GM23338 (cell line): ENCODE data around the gene FAM162B. TPM values are rescaled to one million over a fixed set of nuclear protein-coding genes. Genes with fewer than 3 reads are reported as not detected.

Experiments
- ATAC-seq: fragments of 200-7000 bp; cut with Tn5 transposase; 3 replicates; pipeline ENCODE4 v1.9.1; 2020
- DNase-seq: peaks from one replicate; pipeline ENCODE4 v3.0.0-alpha.2; 2015; ENCODE audit warnings: low spot score
- H2AFZ ChIP-seq: fragments of 200-600 bp; sonication (generic); 2 replicates; pipeline ENCODE4 v1.8.0; 2016; ENCODE audit warnings: antibody characterized with exemption, mild to moderate bottlenecking, moderate library complexity
- H3F3A ChIP-seq: fragments of 200-600 bp; sonication (generic); replicated peaks from 2 replicates; pipeline ENCODE4 v1.8.0; 2017; ENCODE audit warnings: antibody characterized with exemption, mixed run types, low read depth
- H3K27ac ChIP-seq: fragments of 200-600 bp; sonication (generic); 2 replicates; pipeline ENCODE4 v1.6.1; 2016; ENCODE audit warnings: low read depth
- H3K27me3 ChIP-seq: fragments of 200-600 bp; sonication (generic); 2 replicates; pipeline ENCODE4 v1.8.0; 2016; ENCODE audit warnings: mild to moderate bottlenecking, mixed run types, moderate library complexity; ENCODE audit not compliant: insufficient read depth
- H3K36me3 ChIP-seq: fragments of 200-600 bp; sonication (generic); 2 replicates; pipeline ENCODE4 v1.8.0; 2016; ENCODE audit warnings: mild to moderate bottlenecking; ENCODE audit not compliant: insufficient read depth
- H3K4me1 ChIP-seq: fragments of 200-600 bp; sonication (generic); 2 replicates; pipeline ENCODE4 v1.8.0; 2016; ENCODE audit warnings: mild to moderate bottlenecking, moderate library complexity; ENCODE audit not compliant: insufficient read depth
- H3K4me2 ChIP-seq: fragments of 200-600 bp; sonication (generic); 2 replicates; pipeline ENCODE4 v1.7.1; 2017; ENCODE audit warnings: mixed run types
- H3K4me3 ChIP-seq: fragments of 200-600 bp; sonication (generic); 2 replicates; pipeline ENCODE4 v1.6.1; 2016; ENCODE audit warnings: mixed run types
- H3K79me2 ChIP-seq: fragments of 200-600 bp; sonication (generic); replicated peaks from 2 replicates; pipeline ENCODE4 v1.8.0; 2017; ENCODE audit warnings: mild to moderate bottlenecking; ENCODE audit not compliant: insufficient read depth
- H3K9me2 ChIP-seq: fragments of 200-600 bp; sonication (generic); 2 replicates; pipeline ENCODE4 v1.8.0; 2017; ENCODE audit not compliant: insufficient read depth
- H4K20me1 ChIP-seq: fragments of 200-600 bp; sonication (generic); replicated peaks from 2 replicates; pipeline ENCODE4 v1.8.0; 2017; ENCODE audit warnings: mild to moderate bottlenecking; ENCODE audit not compliant: insufficient read depth
- H3K27ac Mint-ChIP-seq: 2 replicates; pipeline ENCODE4 v1.8.0; 2020; ENCODE audit warnings: inconsistent platforms, mild to moderate bottlenecking, moderate library complexity, mixed read lengths
- H3K27me3 Mint-ChIP-seq: 3 replicates; pipeline ENCODE4 v1.8.0; 2022; ENCODE audit warnings: low read depth, mild to moderate bottlenecking, moderate library complexity, mixed read lengths, inconsistent platforms; ENCODE audit not compliant: insufficient read depth, poor library complexity
- H3K36me3 Mint-ChIP-seq: 3 replicates; pipeline ENCODE4 v1.8.0; 2021; ENCODE audit warnings: low read depth, mild to moderate bottlenecking, inconsistent platforms, moderate library complexity, mixed read lengths
- H3K4me1 Mint-ChIP-seq: 3 replicates; pipeline ENCODE4 v1.8.0; 2020; ENCODE audit warnings: mild to moderate bottlenecking, inconsistent platforms, mixed read lengths
- H3K4me3 Mint-ChIP-seq: 3 replicates; pipeline ENCODE4 v1.8.0; 2021; ENCODE audit warnings: moderate library complexity, mild to moderate bottlenecking, inconsistent platforms, mixed read lengths
- H3K9me3 Mint-ChIP-seq: 3 replicates; pipeline ENCODE4 v1.8.0; 2020; ENCODE audit warnings: moderate library complexity, mild to moderate bottlenecking, inconsistent platforms, mixed read lengths
- CREB1 ChIP-seq: fragments of 250-450 bp; sonication (Bioruptor Pico); IDR thresholded peaks from 2 replicates; pipeline ENCODE4 v1.5.0; 2020; ENCODE audit warnings: low read depth, mild to moderate bottlenecking, moderate library complexity
- EZH2 ChIP-seq: fragments of 200-600 bp; sonication (generic); IDR thresholded peaks from one replicate; pipeline ENCODE4 v1.8.0; 2017; ENCODE audit warnings: antibody characterized with exemption, mild to moderate bottlenecking, low read depth; ENCODE audit not compliant: unreplicated experiment
- EZH2phosphoT487 ChIP-seq: fragments of 200-600 bp; sonication (generic); IDR thresholded peaks from one replicate; pipeline ENCODE4 v1.8.1; 2018; ENCODE audit warnings: antibody characterized with exemption; ENCODE audit not compliant: unreplicated experiment
- NANOG ChIP-seq: IDR thresholded peaks from 2 replicates; pipeline ENCODE4 v1.6.1; 2016; ENCODE audit warnings: antibody characterized with exemption, borderline replicate concordance
- REST ChIP-seq: IDR thresholded peaks from one replicate; pipeline ENCODE4 v1.6.1; 2018; ENCODE audit warnings: antibody characterized with exemption; ENCODE audit not compliant: unreplicated experiment
- STAT1 ChIP-seq: IDR thresholded peaks from one replicate; pipeline ENCODE4 v1.6.1; 2016; ENCODE audit warnings: antibody characterized with exemption; ENCODE audit not compliant: unreplicated experiment
- ZNF114 ChIP-seq: fragments of 250-450 bp; sonication (Bioruptor Pico); IDR thresholded peaks from 2 replicates; pipeline ENCODE4 v1.5.0; 2020; ENCODE audit warnings: mild to moderate bottlenecking, moderate library complexity
- ZNF462 ChIP-seq: fragments of 250-450 bp; sonication (Bioruptor Pico); IDR thresholded peaks from 2 replicates; pipeline ENCODE4 v1.5.0; 2020; ENCODE audit warnings: mild to moderate bottlenecking, moderate library complexity
- polyA plus RNA-seq: library from polyadenylated mRNA; unstranded; fragments of >200 nt; fragmentation: Nextera tagmentation; extraction: Ambion mirVana; gene quantifications from 2 replicates; pipeline ENCODE4 v1.2.1, GENCODE V29; 2016
- total RNA-seq: library from RNA; depleted of rRNA; stranded (reverse); fragments of >200 nt; shearing (Covaris generic); gene quantifications from 2 replicates; pipeline ENCODE4 v1.2.3, GENCODE V29; 2014
- TF ChIP-seq, protein P1 (sequence below), 2 experiments: fragments of 200-600 bp in 1 of 2; sonication (generic) in 1 of 2; conservative IDR thresholded peaks; 2 replicates each; pipeline versions ENCODE4 v1.5.1 to v1.6.1; 2016 to 2017; ENCODE audit warnings: antibody characterized with exemption in 2 of 2, low read depth in 2 of 2, mild to moderate bottlenecking in 2 of 2, moderate library complexity in 1 of 2

FAM162B gene
- total and polyA plus RNA-seq, 2 experiments from 2014 or later: 5.9 to 9.3 TPM

GRCh38 chr6:116797585-116797984 is 32.1 kb upstream of the FAM162B start:
- no peak for ATAC-seq
- Histone ChIP-seq H3K27me3 (no peaks in the 10 kb centered on the region), H3K4me3 (no peak overlapping the region), H3K36me3 (no peaks in the 10 kb centered on the region), H3K9me2 (no peaks in the 10 kb centered on the region), H3K4me1 (no peaks in the 10 kb centered on the region), H4K20me1 (no peaks in the 10 kb centered on the region), H3K4me2 (no peak overlapping the region), H3F3A (no peaks in the 10 kb centered on the region), H3K27ac (no peak overlapping the region), H3K79me2 (no peaks in the 10 kb centered on the region), H2AFZ (no peak overlapping the region)
- H3K27me3 Mint-ChIP-seq: no peaks in the 10 kb centered on the region
- no peaks in the 10 kb centered on the region for H3K9me3 Mint-ChIP-seq
- H3K27ac Mint-ChIP-seq: no peak overlapping the region
- TF ChIP-seq EZH2 (no peak), ZNF114 (CRISPR knock-in tag) (no peak), NANOG (no peak), REST (no peak)
- H3K4me3 Mint-ChIP-seq: no peak overlapping the region
- no peaks in the 10 kb centered on the region; the same call in 2 of the 3 replicates for H3K4me1 Mint-ChIP-seq
- DNase-seq: no peak
- H3K36me3 Mint-ChIP-seq: no peaks in the 10 kb centered on the region

GRCh38 chr6:116793224-116793623 is 27.7 kb upstream of the FAM162B start:
- Histone ChIP-seq H3F3A (no peaks in the 10 kb centered on the region), H3K4me1 (no peaks in the 10 kb centered on the region), H3K79me2 (no peaks in the 10 kb centered on the region), H3K27ac (no peak overlapping the region), H3K4me2 (no peak overlapping the region), H3K27me3 (no peaks in the 10 kb centered on the region), H4K20me1 (no peaks in the 10 kb centered on the region), H3K9me2 (no peaks in the 10 kb centered on the region), H3K36me3 (no peaks in the 10 kb centered on the region), H2AFZ (no peak overlapping the region), H3K4me3 (no peak overlapping the region)
- no peaks in the 10 kb centered on the region for H3K9me3 Mint-ChIP-seq
- ATAC-seq (no peak), DNase-seq (no peak)
- no peak overlapping the region for H3K27ac Mint-ChIP-seq
- no peaks in the 10 kb centered on the region for H3K36me3 Mint-ChIP-seq
- H3K4me1 Mint-ChIP-seq: no peaks in the 10 kb centered on the region; the same call in 2 of the 3 replicates
- no peak overlapping the region for H3K4me3 Mint-ChIP-seq
- H3K27me3 Mint-ChIP-seq: no peaks in the 10 kb centered on the region
- TF ChIP-seq, protein P1, sequence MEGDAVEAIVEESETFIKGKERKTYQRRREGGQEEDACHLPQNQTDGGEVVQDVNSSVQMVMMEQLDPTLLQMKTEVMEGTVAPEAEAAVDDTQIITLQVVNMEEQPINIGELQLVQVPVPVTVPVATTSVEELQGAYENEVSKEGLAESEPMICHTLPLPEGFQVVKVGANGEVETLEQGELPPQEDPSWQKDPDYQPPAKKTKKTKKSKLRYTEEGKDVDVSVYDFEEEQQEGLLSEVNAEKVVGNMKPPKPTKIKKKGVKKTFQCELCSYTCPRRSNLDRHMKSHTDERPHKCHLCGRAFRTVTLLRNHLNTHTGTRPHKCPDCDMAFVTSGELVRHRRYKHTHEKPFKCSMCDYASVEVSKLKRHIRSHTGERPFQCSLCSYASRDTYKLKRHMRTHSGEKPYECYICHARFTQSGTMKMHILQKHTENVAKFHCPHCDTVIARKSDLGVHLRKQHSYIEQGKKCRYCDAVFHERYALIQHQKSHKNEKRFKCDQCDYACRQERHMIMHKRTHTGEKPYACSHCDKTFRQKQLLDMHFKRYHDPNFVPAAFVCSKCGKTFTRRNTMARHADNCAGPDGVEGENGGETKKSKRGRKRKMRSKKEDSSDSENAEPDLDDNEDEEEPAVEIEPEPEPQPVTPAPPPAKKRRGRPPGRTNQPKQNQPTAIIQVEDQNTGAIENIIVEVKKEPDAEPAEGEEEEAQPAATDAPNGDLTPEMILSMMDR (conservative IDR thresholded peaks at IDR 0.05; ENCODE audit: low read depth in 2 of 2): no peak
- TF ChIP-seq CREB1: no peak
- no peak for TF ChIP-seq EZH2
- TF ChIP-seq EZH2phosphoT487: no peak
- TF ChIP-seq ZNF462 (CRISPR knock-in tag): no peak
- no peak for TF ChIP-seq STAT1
- TF ChIP-seq NANOG: no peak
